Thyroid gland (tissue), 4 donors: Measurements from ENCODE around the gene HES4.
"Not testable (repeated sequence)": the region's sequence is repeated elsewhere in the genome, so short reads cannot be mapped to it uniquely, and the experiment has no call there.

ENCODE experiments used
- CTCF ChIP-seq, 6 experiments: fragments of 200-600 bp in 3 of 6; fragments of 450-650 bp in 3 of 6; sonication (generic) in 3 of 6; IDR thresholded peaks; one replicate each; pipeline ENCODE4 v1.5.1; 2016 to 2019; ENCODE audit warnings: antibody characterized with exemption in 6 of 6, mild to moderate bottlenecking in 2 of 6, inconsistent platforms in 1 of 6, moderate library complexity in 1 of 6
- POLR2A ChIP-seq, 2 donors: fragments of 450-650 bp; IDR thresholded peaks; one replicate each; pipeline ENCODE4 v1.6.1; 2017; ENCODE audit warnings: antibody characterized with exemption in 2 of 2, mild to moderate bottlenecking in 2 of 2, moderate library complexity in 1 of 2

DNA sequence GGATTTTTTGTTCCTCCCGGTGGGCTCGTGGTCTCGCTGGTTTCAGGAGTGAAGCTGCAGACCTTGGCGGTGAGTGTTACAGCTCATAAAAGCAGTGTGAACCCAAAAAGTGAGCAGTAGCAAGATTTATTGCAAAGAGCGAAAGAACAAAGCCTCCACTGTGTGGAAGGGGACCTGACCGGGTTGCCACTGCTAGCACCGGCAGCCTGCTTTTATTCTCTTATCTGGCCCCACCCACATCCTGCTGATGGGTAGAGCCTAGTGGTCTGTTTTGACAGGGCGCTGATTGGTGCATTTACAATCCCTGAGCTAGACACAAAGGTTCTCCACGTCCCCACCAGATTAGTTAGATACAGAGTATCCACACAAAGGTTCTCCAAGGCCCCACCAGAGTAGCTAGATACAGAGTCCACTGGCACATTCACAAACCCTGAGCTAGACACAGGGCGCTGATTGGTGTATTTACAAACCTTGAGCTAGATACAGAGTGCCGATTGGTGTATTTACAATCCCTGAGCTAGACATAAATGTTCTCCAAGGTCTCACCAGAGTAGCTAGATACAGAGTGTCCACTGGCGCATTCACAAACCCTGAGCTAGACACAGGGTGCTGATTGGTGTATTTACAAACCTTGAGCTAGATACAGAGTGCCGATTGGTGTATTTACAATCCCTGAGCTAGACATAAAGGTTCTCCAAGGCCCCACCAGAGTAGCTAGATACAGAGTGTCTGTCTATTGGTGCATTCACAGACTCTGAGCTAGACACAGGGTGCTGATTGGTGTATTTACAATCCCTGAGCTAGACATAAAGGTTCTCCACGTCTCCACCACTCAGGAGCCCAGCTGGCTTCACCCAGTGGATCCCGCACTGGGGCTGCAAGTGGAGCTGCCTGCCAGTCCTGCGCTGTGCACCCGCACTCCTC lies 17.8 kb upstream of the HES4 start:
- TF ChIP-seq CTCF, POLR2A (IDR thresholded peaks at IDR 0.05): not testable (repeated sequence)
